MCF 10A (cell line): ENCODE data around the gene PCSK6. TPM values are rescaled to one million over a fixed set of nuclear protein-coding genes. Genes with fewer than 3 reads are reported as not detected.

Experiments used
- BruUV-seq: library from RNA; stranded (reverse); fragments of 400-500 nt; replicated peaks from 2 replicates; lab custom pipeline; 2021; lab: Mats Ljungman, UMichigan
- CTCF ChIA-PET: fragments of 300-600 bp; sonication (Branson Sonifier 250); formaldehyde crosslinking; extraction: SDS; loops from one replicate; lab custom pipeline; 2021; ENCODE audit warnings: antibody characterized with exemption, inconsistent platforms; lab: Yijun Ruan, JAX
- POLR2A ChIA-PET: fragments of 300-600, 350-650 bp; sonication (Branson Sonifier 250); formaldehyde crosslinking; extraction: SDS; loops from one replicate; lab custom pipeline; 2020; ENCODE audit warnings: antibody characterized with exemption, inconsistent platforms; lab: Yijun Ruan, JAX
- DNase-seq: peaks from one replicate; pipeline ENCODE4 v3.0.0-alpha.2; 2018; ENCODE audit not compliant: unreplicated experiment
- H3K27ac Mint-ChIP-seq: one replicate; pipeline ENCODE4 v1.8.0; 2022; ENCODE audit warnings: mild to moderate bottlenecking, low read depth, mixed read lengths; ENCODE audit not compliant: unreplicated experiment
- H3K27me3 Mint-ChIP-seq: one replicate; pipeline ENCODE4 v1.8.0; 2022; ENCODE audit warnings: mixed read lengths; ENCODE audit not compliant: insufficient read depth, unreplicated experiment
- H3K36me3 Mint-ChIP-seq: one replicate; pipeline ENCODE4 v1.8.0; 2022; ENCODE audit warnings: mild to moderate bottlenecking, moderate library complexity, mixed read lengths; ENCODE audit not compliant: insufficient read depth, unreplicated experiment
- H3K4me1 Mint-ChIP-seq: one replicate; pipeline ENCODE4 v1.8.0; 2022; ENCODE audit warnings: mixed read lengths; ENCODE audit not compliant: insufficient read depth, unreplicated experiment
- H3K4me3 Mint-ChIP-seq: one replicate; pipeline ENCODE4 v1.8.0; 2022; ENCODE audit warnings: mild to moderate bottlenecking, moderate library complexity, mixed read lengths; ENCODE audit not compliant: unreplicated experiment
- H3K9me3 Mint-ChIP-seq: one replicate; pipeline ENCODE4 v1.8.0; 2022; ENCODE audit warnings: mixed read lengths; ENCODE audit not compliant: unreplicated experiment
- CTCF ChIP-seq: fragments of 200-600 bp; IDR thresholded peaks from one replicate; pipeline ENCODE4 v1.8.0; 2022; ENCODE audit warnings: antibody characterized with exemption, mild to moderate bottlenecking; ENCODE audit not compliant: unreplicated experiment
- intact Hi-C: fragments of 100-400 bp; cut with micrococcal nuclease; formaldehyde crosslinking; loops from 2 replicates; pipeline ENCODE4 v1.14.1; 2022
- total RNA-seq: library from RNA; stranded (reverse); gene quantifications from 2 replicates; pipeline ENCODE4 v1.2.3, GENCODE V29; 2022

PCSK6 gene
- total RNA-seq, 1 experiment from 2014 or later = 30.8 TPM

DNA sequence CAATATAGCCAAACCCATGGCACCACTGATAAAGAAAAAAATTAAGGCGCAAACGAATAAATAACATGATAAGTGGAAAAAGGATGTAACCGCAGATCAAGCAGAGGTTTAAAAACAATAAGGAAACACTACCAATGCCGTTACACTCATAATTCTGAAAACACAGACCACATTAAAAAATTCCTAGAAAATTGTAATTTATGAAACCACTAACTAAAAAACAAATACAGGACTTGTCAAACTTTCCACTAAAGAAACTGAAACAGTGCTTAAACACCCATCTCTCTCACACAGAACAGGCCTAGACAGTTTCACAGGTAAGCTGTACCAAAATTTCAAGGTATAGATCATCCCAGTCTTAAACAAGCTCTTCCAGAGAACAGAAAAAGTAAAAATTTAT lies 28.4 kb downstream of the PCSK6 start:
- DNase-seq = no peak

GRCh38 chr15:101459579-101460300 lies 29.8 kb downstream of the PCSK6 start:
- CTCF ChIA-PET = interaction anchor here (0.6 kb wide), 1 partner anchor 157 kb away, joined by 3 read pairs; no protein-coding TSS in a partner anchor
- Mint-ChIP-seq H3K36me3 (no peaks in the 10 kb centered on the region), H3K27ac (no peak overlapping the region), H3K4me3 (no peak overlapping the region), H3K9me3 (no peaks in the 10 kb centered on the region), H3K4me1 (peaks cover 17% of the 10 kb centered on the region), H3K27me3 (no peaks in the 10 kb centered on the region)
- no peak for DNase-seq
- intact Hi-C loops = no loop called here
- no peak for TF ChIP-seq CTCF
- POLR2A ChIA-PET = no interaction called here
- BruUV-seq = no TSS peak

More for the DNA sequence above, 28.4 kb downstream of the PCSK6 start:
- no peaks in the 10 kb centered on the region for H3K36me3 Mint-ChIP-seq
- no peak overlapping the region for H3K27ac Mint-ChIP-seq
- intact Hi-C loops = no loop called here
- no peak overlapping the region for H3K4me3 Mint-ChIP-seq
- no TSS peak for BruUV-seq
- no peaks in the 10 kb centered on the region for H3K27me3 Mint-ChIP-seq
- ChIA-PET CTCF (interaction anchor here (0.5 kb wide), 1 partner anchor 317 kb away, joined by 3 read pairs; no protein-coding TSS in a partner anchor), POLR2A (interaction anchor here (0.6 kb wide), 1 partner anchor 748 kb away, joined by 3 read pairs; no protein-coding TSS in a partner anchor)
- TF ChIP-seq CTCF = no peak
- peaks cover 17% of the 10 kb centered on the region for H3K4me1 Mint-ChIP-seq
- peaks cover 8% of the 10 kb centered on the region for H3K9me3 Mint-ChIP-seq

DNA sequence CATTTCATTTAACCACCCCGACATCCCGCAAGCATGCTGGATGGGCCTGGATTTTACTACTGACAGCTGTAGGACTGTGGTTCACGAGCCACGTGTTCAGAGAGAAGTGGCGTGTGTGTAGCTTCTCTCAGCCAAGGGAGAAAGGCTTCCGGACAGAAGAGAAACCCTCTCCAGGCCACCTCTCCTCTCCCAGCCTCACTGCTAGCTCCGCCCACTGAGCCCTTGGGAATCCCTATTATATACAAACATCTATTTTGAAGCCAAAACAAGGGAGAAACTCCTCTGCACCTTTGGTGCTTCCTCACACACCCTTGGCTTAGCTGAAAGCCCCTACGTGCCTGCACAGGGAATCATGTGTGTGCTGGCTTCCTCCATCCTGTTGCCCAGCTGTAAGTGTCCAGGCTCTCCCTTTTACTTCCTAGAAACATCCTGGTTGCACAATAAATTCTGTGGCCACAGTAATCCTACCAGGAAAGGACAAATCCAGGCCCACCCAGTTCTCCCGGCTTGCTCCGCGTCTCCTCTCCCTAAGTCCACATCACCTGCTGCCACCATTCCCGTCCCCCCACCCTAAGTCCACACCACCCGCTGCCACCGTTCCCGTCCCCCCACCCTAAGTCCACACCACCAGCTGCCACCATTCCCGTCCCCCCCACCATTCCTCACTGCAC lies 30.5 kb downstream of the PCSK6 start:
- ChIA-PET POLR2A (no interaction called here), CTCF (interaction anchor here (0.6 kb wide), 1 partner anchor 156 kb away, joined by 3 read pairs; no protein-coding TSS in a partner anchor)
- Mint-ChIP-seq H3K27me3 (no peaks in the 10 kb centered on the region), H3K36me3 (no peaks in the 10 kb centered on the region), H3K4me3 (no peak overlapping the region), H3K27ac (no peak overlapping the region), H3K4me1 (peaks cover 17% of the 10 kb centered on the region), H3K9me3 (no peaks in the 10 kb centered on the region)
- no TSS peak for BruUV-seq
- no peak for TF ChIP-seq CTCF
- intact Hi-C loops = no loop called here
- DNase-seq = no peak
